Pancreas (tissue), 10 donors: ENCODE results near the gene PDGFA. TPM values are rescaled to one million over a fixed set of nuclear protein-coding genes. Genes with fewer than 3 reads are reported as not detected.

Experiments used
- ATAC-seq, 4 donors: fragments of 200-7000 bp; cut with Tn5 transposase; one replicate each; pipeline versions ENCODE4 v1.8.0 to v1.9.1; 2020; ENCODE audit warnings: mild to moderate bottlenecking in 4 of 4, moderate library complexity in 4 of 4
- DNase-seq, 6 donors: peaks; one replicate each; pipeline ENCODE4 v3.0.0-alpha.2; 2020
- FAIRE-seq: peaks from 2 replicates; lab custom pipeline; 2012; peaks lifted over from hg19 to GRCh38; lab: Jason Lieb, UNC
- H3K27ac ChIP-seq, 4 donors: fragments of 200-600 bp; sonication (generic); 1 replicate in 3 of 4; 2 replicates in 1 of 4; pipeline versions ENCODE4 v1.5.0 to v1.8.0; 2020
- H3K27me3 ChIP-seq, 4 donors: fragments of 200-600 bp; one replicate each; pipeline ENCODE4 v1.8.0; 2021
- H3K36me3 ChIP-seq, 3 donors: fragments of 200-600 bp; sonication (generic) in 1 of 3; one replicate each; pipeline versions ENCODE4 v1.5.0 to v1.8.0; 2020 to 2021
- H3K4me1 ChIP-seq, 3 donors: fragments of 200-600 bp; one replicate each; pipeline ENCODE4 v1.8.0; 2021
- H3K4me3 ChIP-seq, 4 donors: fragments of 200-600 bp; sonication (generic) in 2 of 4; one replicate each; pipeline versions ENCODE4 v1.5.0 to v1.8.0; 2020 to 2021
- H3K9me3 ChIP-seq, 4 donors: fragments of 200-600 bp; one replicate each; pipeline ENCODE4 v1.8.0; 2021
- CTCF ChIP-seq, 4 donors: fragments of 200-600 bp; sonication (generic) in 3 of 4; IDR thresholded peaks; one replicate each; pipeline versions ENCODE4 v1.5.0 to v1.8.0; 2021; ENCODE audit warnings: antibody characterized with exemption in 4 of 4
- whole genome bisulfite sequencing, 2 donors: extraction: QIAGEN DNeasy Blood & Tissue Kit; methylation state at CpG; one replicate each; pipeline ENCODE4 v1.1.7; 2013; 5-methylcytosine and 5-hydroxymethylcytosine counted together
- intact Hi-C, 3 donors: fragments of 100-400 bp; cut with DNase I; formaldehyde crosslinking; loops; one replicate each; pipeline versions ENCODE4 v1.11.1 to v1.14.2; 2022
- polyA plus RNA-seq, 2 donors: library from polyadenylated mRNA; stranded (reverse); fragments of 200-250 nt; gene quantifications; one replicate each; pipeline ENCODE4 v1.2.3, GENCODE V29; 2013
- total RNA-seq, 6 donors: library from RNA; stranded (reverse); fragmentation: NEBNext Ultra II Directional in 4 of 6; extraction: Animal tissue kit (Norgen Biotek cat#: 25700) in 4 of 6; gene quantifications; one replicate each; pipeline versions ENCODE4 v1.2.1 to v1.2.4, GENCODE V29; 2021 to 2023
- donor health status: healthy with polysubstance abuse.
- donor health status: DM: no; HTN: no; CAD: no; lungs with moderate emphysema.
- donor health status: DM: no; HTN: no; CAD: no.
- donor health status: control.
- donor health status: control.
- donor health status: Bipolar disorder and iron deficiency.
- donor health status: DM: yes; HTN: yes; CAD: no.
- donor health status: DM: no; HTN: no; CAD: no.
- donor health status: DM: no; HTN: no; CAD: no.
- donor health status: DM: yes; HTN: yes; CAD: no.

PDGFA gene
- total and polyA plus RNA-seq, 8 donors, result 53.3 to 175 (median 65.6) TPM

- no peak for FAIRE-seq
Observed at GRCh38 chr7:467856-468545, 51.6 kb downstream of the PDGFA start.

GRCh38 chr7:467393-467828 lies 52.2 kb downstream of the PDGFA start:
- Histone ChIP-seq H3K9me3 (no peaks in the 10 kb centered on the region), H3K27me3 (no peaks in the 10 kb centered on the region), H3K36me3 (no peaks in the 10 kb centered on the region), H3K4me1 (no peaks in the 10 kb centered on the region), H3K27ac (no peak overlapping the region), H3K4me3 (no peak overlapping the region)
- 86 to 88% methylated on average over 3 of the region's 3 CpGs for WGBS, 2 donors
- no peak for TF ChIP-seq CTCF (IDR thresholded peaks at IDR 0.05)
- no peak for DNase-seq
- no peak for FAIRE-seq
- no peak for ATAC-seq
- intact Hi-C loops, result no loop called here

More at GRCh38 chr7:467856-468545, 51.6 kb downstream of the PDGFA start:
- Histone ChIP-seq H3K27me3 (no peaks in the 10 kb centered on the region), H3K27ac (no peak overlapping the region), H3K4me3 (no peak overlapping the region), H3K9me3 (no peaks in the 10 kb centered on the region), H3K36me3 (no peaks in the 10 kb centered on the region), H3K4me1 (no peaks in the 10 kb centered on the region)
- WGBS, 2 donors, result 89 to 90% methylated on average over 5 of the region's 5 CpGs
- intact Hi-C loops, result no loop called here
- DNase-seq, result no peak
- ATAC-seq, result no peak
- no peak for TF ChIP-seq CTCF (IDR thresholded peaks at IDR 0.05)

GRCh38 chr7:466465-467191 lies 53.0 kb downstream of the PDGFA start:
- H3K9me3 ChIP-seq, result no peaks in the 10 kb centered on the region
- TF ChIP-seq CTCF (IDR thresholded peaks at IDR 0.05), result no peak
- intact Hi-C loops, result no loop called here
- no peak overlapping the region for H3K4me3 ChIP-seq
- peak in 1 of 6 donors; percentile 19 for DNase-seq
- no peaks in the 10 kb centered on the region for H3K4me1 ChIP-seq
- WGBS, 2 donors, result 90 to 92% methylated on average over 8 to 9 of the region's 9 CpGs
- ATAC-seq, result no peak
- FAIRE-seq, result no peak
- no peaks in the 10 kb centered on the region for H3K36me3 ChIP-seq
- H3K27ac ChIP-seq, result no peak overlapping the region
- H3K27me3 ChIP-seq, result no peaks in the 10 kb centered on the region

- Histone ChIP-seq H3K36me3 (no peaks in the 10 kb centered on the region), H3K4me3 (no peak overlapping the region), H3K27ac (no peak overlapping the region), H3K9me3 (no peaks in the 10 kb centered on the region), H3K27me3 (no peaks in the 10 kb centered on the region), H3K4me1 (no peaks in the 10 kb centered on the region)
- no peak for TF ChIP-seq CTCF (IDR thresholded peaks at IDR 0.05)
- ATAC-seq (no peak), DNase-seq (peak in 1 of 6 donors; percentile 21), FAIRE-seq (no peak)
- WGBS, 2 donors, result 92 to 94% methylated on average over 17 of the region's 17 CpGs
- intact Hi-C loops, result no loop called here
Observed at GRCh38 chr7:465710-466400, 53.8 kb downstream of the PDGFA start.
